GM21737 (cell line): ENCODE results near the gene RANBP10.
"Not testable (repeated sequence)": the region's sequence is repeated elsewhere in the genome, so short reads cannot be mapped to it uniquely, and the experiment has no call there.

Experiments
- ATAC-seq: cut with Tn5 transposase; IDR thresholded peaks from one replicate; pipeline ENCODE4 v1.9.1; 2021; ENCODE audit warnings: mild to moderate bottlenecking, moderate library complexity; ENCODE audit not compliant: unreplicated experiment

The RANBP10 gene

DNA sequence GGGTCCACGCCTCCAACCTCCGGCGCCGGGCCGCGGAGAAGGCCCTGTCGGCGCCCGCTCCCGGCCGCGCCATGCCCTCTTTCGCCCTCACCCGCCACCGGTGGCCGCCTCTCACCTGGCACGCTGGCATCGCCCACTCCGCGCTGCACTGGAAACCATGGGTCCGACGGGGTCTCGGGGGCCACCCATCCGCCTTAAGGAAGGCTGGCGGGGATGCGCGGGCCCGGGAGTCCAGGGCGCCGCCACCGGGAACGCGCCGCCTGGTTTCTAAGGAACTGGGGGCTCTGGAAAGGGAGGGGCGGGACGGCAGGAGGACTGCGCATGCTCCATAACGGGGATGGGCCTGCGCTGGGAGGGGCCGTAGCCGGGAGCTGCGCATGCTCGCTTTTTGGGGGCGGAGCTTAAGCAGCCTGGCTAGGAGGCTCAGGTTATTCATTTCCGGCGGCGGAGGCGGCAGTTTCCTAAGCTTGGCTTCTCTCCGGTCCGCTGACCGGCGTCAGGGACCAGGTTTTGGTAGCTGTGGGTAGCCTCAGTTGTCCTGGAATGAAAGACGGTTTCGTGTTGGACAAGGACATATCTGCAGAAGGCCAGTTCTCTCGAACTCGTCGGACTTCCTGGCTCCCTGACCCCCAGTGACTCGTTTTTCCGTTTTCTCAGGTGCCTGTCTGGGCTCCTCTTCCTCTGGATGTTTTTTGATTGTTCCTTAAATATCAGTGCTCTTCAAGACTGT lies 87.1 kb downstream of the RANBP10 start, which contains the start of gene GFOD2:
GFOD2 (minus strand) TSS at position 269 of the 730 bp plus-strand sequence. CDS start 33,601 bp downstream, outside the sequence.
- peak; percentile 85 for ATAC-seq

DNA sequence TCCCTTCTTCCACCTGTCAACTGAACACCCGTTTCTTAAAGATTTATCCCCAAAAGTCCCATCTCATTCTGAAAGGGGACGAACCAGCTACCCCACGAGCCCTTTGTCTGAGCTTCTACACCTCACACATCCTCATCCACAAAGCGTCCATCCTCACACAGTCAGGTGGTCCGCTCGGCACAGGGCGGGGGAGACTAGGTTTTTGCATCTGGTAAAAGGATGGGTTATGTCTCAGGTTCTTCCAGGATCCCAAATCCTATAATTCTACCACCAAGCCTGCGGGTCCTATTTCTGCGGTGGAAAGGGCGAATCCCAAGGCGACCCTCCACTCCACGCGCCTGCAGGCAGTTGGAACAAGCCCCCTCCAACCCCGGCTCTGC lies 87.7 kb downstream of the RANBP10 start:
- ATAC-seq, result no peak

DNA sequence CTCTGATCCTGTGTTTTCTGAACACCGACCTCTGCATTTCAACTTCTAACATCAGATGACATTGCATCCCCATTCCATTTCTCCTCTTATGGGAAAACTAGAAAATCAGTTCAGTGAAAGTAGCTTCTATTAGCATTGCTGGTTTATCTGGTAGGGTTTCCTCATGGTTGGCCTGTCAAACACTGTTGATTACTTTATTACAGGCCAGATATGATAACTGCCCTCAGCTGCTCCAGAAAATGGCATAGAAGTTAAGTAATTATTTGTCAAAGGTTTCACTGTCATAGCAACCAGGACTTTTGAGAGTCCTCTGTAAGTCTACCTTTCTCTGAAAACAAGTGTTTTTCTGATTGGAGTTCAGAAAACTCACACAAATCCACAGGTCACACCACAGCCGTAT lies 90.3 kb downstream of the RANBP10 start:
- ATAC-seq, result no peak

DNA sequence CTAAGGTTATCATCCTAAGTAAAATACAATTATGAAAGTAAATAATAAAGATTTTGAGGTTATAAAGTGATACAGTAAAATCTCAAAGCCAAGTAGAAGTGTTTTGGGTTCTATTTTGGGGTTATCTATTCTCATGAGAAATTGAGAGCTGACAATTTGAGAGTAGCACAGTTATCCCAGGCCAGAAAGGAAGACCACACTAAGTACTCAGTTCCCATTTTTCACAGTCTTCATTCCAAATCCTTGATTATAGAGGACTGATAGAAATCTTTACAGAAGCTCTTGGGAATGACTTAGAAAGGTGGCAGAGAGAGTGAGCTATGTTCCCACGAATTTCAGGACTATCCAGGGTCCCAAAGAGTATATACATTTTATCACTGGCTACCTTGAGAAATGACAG lies 91.8 kb downstream of the RANBP10 start:
- no peak for ATAC-seq

DNA sequence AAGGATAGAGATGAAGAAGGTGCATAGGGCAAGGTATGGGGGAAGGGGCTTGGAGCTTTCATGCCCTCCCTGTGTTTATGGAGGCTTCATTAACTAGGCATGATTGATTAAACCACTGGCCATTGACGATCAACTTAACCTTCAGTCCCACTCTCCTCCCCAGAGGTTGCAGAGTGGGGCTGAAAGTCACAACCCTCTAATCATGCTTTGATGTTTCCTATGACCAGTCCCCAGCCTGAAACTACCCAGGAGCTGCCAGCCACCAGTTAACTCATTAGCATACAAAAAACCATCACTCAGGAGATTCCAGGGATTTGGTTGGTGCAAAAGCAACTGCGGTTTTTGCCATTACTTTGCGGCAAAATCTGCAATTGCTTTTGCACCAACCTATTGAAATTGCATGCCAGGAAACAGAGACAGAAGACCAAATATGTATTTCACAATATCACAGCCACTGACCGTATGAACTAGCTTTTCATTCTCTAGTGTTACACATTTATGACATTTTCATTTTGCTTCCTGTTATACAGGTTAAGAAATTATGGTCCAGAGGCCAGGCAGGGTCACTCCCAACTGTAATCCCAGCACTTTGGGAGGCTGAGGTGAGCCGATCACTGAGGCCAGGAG lies 92.6 kb downstream of the RANBP10 start:
- ATAC-seq, result no peak

DNA sequence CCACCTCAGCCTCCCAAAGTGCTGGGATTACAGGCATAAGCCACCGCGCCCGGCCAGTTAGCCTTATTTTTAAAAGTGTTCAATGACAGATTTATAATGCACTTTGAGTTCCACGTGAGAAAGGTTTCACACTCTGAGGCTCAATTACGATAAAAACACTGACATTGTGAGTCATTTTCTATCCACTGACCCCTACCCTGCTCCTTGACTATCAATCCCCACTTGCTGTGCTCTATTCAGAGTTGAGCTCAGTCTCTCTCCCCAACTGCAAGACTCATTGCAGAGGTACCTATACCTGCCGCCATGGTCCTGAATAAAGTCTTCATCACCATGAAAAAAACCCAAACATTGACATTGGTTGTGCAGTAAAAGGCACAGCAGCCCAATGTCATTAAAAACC lies 95.8 kb downstream of the RANBP10 start:
- ATAC-seq, result no peak

DNA sequence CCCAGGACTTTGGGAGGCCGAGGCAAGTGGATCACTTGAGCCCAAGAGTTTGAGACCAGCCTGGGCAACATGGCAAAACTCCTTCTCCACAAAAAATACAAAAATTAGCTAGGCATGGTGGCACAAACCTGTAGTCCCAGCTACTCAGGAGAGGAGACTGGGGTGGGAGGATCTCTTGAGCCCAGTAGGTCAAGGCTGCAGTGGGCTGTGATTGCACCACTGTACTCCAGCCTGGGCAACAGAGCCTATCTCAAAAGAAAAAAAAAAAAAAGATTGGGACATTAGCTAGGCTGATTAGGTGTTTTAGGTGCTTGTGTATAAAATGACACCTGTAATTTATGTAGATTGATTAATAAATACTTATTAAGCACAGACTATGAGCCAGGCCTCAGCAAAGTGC lies 97.3 kb downstream of the RANBP10 start:
- no peak for ATAC-seq

DNA sequence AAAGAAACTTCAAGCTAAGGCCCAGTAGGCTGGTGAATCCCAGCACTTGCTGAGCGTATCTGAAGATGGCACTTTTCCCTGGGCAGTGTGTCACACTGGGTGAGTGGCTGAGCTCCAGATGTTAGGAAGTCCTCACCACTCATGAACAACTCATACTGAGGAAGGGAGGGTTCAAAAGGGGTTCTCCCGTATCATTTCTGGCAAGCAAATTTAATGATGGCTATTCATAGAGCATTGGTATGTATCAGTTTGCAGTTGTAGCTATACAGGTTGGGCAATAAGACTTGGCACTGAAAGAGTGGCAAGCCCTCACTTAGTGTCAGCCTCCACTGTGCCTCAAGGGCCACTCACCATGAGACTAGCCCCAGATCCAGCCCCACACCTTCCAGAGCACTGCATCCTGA lies 98.0 kb downstream of the RANBP10 start:
- ATAC-seq, result no peak

DNA sequence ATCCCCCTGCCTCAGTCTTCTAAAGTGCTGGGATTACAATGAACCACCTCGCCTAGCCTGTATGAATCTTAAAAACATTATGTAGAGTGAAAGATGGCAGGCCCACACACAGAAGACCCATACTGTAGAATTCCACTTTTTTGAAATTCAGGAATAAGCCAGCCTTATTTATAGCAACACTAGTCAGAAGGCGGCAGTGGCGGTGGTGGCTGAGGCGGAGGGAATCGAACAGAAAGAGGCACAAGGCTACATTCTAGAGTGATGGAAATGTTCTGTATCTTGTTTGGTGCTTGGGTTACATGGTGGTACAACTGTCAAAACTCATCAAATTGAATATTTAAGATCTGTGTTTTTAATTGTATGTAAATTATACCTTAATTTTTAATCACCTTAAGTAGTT lies 98.6 kb downstream of the RANBP10 start:
- ATAC-seq, result no peak

DNA sequence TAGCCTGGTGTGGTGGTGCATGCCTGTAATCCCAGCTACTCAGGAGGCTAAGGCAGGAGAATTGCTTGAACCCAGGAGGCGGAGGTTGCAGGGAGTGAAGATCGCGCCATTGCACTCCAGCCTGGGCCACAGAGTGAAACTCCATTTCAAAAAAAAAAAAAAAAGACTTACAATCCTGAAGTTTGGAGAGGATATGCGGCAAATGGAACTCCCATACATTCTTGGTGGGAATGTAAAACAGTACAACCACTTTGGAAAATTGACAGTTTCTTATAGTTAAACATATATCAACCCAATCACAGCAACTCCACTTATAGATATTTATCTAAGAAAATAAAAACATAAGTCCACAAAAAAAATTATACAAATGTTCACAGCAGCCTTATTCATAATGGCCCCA lies 99.2 kb downstream of the RANBP10 start:
- no peak for ATAC-seq

DNA sequence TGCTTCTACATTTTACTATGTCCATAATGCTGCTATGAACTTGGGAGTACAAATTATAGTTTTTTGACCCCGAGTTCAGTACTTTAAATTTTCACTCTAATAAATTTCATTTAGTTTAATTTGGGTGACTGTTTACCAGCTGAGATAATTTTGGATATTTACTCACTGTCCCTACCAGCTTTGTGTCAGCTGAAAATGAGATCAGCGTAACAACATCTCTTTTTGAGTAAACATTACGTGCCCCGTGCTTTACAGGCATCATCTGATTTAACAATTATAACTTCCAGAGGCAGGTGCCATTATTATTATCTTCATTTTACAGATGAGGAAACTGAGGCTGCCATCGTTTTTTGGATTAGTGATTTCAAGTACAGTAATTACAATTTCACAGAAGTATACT lies 102.2 kb downstream of the RANBP10 start:
- ATAC-seq, result no peak

DNA sequence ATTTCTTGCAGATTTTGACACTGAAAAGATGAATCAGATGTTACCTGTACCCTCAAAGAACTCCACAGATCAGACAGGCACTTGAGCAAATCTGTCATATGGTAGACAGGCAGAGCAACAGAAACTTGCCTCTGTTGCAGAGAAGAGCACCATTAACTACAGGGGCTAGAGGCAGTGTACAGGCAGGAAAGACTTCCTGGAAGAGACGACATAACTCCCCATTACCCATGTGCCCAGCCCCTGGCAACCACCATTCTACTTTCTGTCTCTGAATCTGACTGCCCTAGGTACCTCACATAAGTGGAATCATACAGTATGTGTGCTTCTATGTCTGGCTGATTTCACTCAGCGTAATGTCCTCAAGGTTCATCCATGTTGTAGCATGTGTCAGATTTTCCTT lies 102.7 kb downstream of the RANBP10 start:
- ATAC-seq, result no peak

DNA sequence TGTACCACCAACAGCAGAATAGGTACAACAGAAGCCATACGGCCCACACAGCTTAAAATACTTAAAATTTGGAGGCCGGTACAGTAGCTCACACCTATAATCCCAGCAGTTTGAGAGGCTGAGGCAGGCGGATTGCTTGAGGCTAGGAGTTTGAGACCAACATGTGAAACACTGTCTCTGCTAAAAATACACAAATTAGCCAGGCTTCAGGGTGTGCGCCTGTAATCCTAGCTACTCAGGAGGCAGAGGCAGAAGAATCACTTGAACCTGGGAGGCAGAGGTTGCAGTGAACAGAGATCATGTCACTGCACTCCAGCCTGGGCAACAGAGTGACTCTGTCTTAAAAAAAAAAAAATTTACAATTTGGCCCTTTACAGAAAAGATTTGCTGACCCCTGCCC lies 104.2 kb downstream of the RANBP10 start:
- ATAC-seq, result no peak

DNA sequence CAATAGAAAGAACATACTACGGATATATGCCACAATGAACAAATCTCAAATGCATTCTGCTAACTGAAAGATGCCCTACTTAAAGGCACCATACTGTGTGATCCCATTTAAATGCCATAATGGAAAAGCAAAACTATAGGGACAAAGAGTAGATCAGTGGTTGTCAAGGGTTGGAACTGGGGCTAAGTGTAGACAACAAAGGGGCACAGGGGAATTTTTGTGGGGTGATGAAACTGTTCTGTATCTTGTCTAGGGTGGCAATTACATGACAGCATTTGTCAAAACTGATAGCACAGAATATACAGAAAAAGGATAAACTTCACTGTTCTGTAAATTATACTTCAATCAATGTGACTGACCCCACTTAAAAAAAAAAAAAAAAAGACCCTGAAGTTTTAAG lies 104.9 kb downstream of the RANBP10 start:
- ATAC-seq, result no peak

DNA sequence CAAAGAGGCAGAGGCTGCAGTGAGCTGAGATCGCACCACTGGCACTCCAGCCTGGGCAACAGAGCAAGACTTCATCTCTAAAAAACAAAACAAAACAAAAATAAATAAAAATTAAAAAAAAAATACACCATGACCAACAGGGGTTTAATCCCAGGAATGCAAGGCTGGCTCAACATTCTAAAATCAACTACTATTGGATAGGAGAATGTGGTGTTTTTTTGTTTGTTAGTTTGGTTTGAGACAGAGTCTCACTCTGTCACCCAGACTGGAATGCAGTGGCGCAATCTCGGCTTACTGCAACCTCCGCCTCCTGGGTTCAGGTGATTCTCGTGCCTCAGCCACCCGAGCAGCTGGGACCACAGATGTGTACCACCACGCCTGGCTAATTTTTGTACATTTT lies 107.1 kb downstream of the RANBP10 start:
- ATAC-seq, result no peak

DNA sequence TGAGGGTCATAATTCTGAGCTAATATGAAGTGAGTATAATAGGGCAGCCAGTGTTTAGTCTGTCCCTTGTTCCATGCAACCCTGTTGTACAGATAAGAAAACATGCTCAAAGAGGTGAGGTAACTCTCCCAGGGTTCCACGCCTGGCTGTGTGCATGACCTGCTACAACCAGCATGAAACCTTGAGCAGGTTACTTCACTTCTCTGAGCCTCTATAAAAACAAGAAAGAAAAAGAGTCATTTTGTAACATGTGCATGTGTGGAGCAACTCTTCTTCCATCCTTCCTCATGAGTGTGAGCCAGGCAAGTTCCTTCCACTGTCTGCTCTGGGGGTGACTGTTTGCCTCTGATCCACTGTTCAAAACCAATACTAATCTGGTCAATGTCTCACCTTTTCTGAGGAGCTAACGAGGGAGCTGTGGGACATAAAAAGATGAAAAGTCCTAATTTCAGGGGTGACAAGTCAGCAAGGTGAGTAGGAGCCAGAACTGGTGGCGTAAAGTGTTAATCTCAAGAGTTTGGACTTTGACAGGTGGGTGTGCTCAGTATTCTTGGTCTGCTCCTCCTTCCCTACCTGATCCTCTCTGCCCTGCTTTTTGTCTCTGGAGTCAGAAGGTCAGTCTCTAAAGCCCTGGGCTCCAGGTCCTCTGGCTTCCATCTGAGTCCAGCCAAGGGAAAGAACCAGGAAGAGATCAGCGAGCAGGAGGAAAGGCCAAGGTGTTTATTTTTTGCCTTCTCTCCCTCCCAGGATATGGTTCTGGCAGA lies 108.8 kb downstream of the RANBP10 start:
- ATAC-seq, result no peak

DNA sequence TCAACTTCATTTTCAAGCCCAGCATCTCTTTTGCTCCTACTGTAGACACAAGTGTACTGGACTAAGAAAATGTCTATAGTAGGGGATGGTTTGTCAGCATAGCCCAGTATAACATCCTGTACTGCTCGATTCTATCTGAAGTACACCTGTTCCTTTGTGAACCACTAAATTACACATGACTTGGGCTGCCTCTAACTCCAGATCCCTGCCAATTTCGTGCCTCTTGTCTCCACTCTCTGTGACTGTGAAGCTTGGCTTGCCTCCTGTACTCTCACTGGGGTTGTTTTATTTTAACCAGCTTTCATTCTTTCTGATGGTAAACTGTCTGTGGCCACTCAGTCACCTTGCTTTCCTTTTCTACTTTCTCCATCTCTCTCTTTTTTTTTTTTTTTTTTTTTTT lies 111.7 kb downstream of the RANBP10 start:
- no peak for ATAC-seq

DNA sequence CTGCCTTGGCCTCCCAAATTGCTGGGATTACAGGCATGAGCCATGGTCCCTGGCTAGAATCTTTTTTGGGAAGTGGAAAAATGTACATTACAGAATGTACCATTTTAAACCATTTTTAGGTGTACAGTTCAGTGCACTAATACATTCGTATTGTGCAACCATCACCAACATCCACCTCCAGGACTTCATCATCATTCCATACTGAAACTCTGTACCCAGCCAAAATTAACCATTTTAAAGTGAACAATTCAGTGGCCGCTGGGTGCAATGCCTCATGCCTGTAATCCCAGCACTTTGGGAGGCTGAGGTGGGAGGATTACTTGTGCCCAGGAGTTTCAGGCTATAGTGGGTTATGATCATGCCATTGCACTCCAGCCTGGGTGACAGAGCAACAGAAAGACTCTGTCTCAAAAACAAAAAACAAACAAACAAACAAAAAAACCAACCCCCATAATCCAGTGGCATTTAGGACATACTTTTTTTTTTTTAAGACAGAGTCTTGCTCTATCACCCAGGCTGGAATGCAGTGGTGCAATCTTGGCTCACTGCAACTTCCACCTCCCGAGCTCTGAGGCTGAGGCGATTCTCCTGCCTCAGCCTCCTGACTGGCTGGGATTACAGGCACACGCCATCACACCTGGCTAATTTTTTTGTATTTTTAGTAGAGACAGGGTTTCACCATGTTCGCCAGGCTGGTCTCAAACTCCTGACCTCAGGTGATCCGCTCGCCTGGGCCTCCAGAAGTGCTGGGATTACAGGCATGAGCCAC lies 112.7 kb downstream of the RANBP10 start:
- ATAC-seq, result not testable (repeated sequence)

DNA sequence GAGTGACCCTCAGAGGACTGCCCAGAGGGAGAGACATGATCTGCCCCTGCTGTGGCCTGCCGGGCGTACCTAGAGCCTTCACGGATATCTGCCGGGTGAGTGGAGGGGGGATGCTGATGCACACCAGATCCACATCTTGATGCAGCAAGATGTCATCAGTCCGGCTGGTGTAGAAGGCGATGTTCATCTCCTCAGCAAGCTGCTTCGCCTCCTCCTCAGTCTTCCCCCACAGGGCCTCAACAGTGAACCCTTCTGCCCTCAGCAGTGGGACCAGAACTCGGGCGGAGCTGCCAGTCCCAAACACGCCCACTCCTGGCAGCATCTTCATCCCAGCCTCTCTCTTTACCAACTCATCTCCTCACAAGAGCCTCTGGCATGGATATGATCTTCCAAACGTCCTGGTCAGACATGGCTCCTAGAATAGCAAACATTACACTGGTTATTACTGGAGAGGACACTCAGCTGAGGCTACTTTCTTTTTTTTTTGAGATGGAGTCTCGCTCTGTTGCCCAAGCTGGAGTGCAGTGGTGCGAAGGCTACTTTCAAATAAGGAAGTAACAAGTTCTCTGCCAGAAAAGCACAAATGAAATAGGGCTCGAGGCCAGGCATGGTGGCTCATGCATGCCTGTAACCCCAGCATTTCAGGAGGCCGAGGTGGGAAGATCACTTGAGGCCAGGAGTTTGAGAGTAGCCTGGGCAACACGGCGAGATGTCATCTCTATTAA lies 120.8 kb downstream of the RANBP10 start:
- ATAC-seq, result no peak

DNA sequence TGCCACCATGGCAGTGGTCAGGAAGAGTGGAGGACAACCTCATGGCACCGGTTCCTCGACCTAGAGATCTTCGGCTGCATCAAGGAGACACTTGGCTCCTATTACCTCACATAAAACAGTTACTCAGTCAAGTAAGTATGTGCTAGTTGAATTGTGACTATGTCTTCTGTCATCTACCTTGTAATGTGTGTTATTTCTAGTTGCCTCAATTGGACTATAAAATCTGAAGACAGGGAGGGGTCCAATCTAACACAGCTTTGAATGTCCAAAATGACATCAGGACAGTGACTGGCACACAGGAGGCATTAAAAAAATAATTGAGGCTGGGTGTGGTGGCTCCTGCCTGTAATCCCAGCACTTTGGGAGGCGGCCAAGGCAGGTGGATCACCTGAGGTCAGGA lies 122.6 kb downstream of the RANBP10 start:
- no peak for ATAC-seq
